SK-N-MC (cell line): Measurements from ENCODE around the gene MTG2.

Source experiments
- EZH2 ChIP-seq: fragments of 200-600 bp; sonication (generic); IDR thresholded peaks from one replicate; pipeline ENCODE4 v1.6.1; 2017; ENCODE audit warnings: antibody characterized with exemption
- POLR2AphosphoS5 ChIP-seq: IDR thresholded peaks from 2 replicates; pipeline ENCODE4 v1.6.1; 2012; ENCODE audit warnings: mild to moderate bottlenecking, low read depth, low read length, borderline replicate concordance

GRCh38 chr20:62252342-62252966 lies 69.6 kb downstream of the MTG2 start:
- no peak for TF ChIP-seq EZH2
- TF ChIP-seq POLR2AphosphoS5 = no peak
